GM12891 (cell line): ENCODE data around the gene EWSR1.

Experiments
- PAX5 ChIP-seq: IDR thresholded peaks from 2 replicates; pipeline ENCODE4 v1.6.1; 2011; ENCODE audit warnings: low read length, moderate library complexity, mild to moderate bottlenecking; ENCODE audit not compliant: insufficient read depth, severe bottlenecking
- POLR2A ChIP-seq: IDR thresholded peaks from 2 replicates; pipeline ENCODE4 v1.6.1; 2011; ENCODE audit warnings: low read depth, low read length, control low read depth
- POLR2AphosphoS5 ChIP-seq: IDR thresholded peaks from 2 replicates; pipeline ENCODE4 v1.6.1; 2011; ENCODE audit warnings: low read depth, low read length, control low read depth
- POU2F2 ChIP-seq: IDR thresholded peaks from 2 replicates; pipeline ENCODE4 v1.6.1; 2011; ENCODE audit warnings: low read depth, mild to moderate bottlenecking, control low read depth, low read length, moderate library complexity
- SPI1 ChIP-seq: IDR thresholded peaks from 2 replicates; pipeline ENCODE4 v1.6.1; 2011; ENCODE audit warnings: low read depth, low read length, control low read depth
- TAF1 ChIP-seq: IDR thresholded peaks from 2 replicates; pipeline ENCODE4 v1.6.1; 2011; ENCODE audit warnings: low read depth, low read length, control low read depth

DNA sequence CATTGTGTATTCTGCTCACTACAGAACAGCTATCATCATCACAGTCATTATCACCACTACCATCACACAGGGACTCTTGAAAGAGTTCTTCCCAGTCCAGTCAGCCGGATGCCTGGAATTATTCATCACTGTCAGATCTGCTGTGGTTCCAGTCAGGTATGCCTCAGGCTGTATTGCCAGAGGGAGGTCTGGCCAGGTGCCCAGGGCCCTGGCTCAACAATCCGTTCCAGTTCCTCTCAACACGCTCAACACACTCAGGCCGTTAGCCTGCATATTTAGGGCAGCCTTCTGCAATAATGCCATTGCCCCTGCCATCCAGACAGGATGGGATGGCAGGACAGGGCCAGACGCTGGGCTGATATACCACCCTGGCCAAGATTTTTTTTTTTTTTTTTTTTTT is 76.1 kb downstream of the EWSR1 start:
- TF ChIP-seq TAF1 (no peak), POLR2A (no peak), POLR2AphosphoS5 (no peak), POU2F2 (no peak), SPI1 (no peak), PAX5 (no peak)
